NCI-H2196 (cell line): ENCODE results near the gene HERC4.
"Not testable (repeated sequence)": the region's sequence is repeated elsewhere in the genome, so short reads cannot be mapped to it uniquely, and the experiment has no call there.

Experiments
- DNase-seq: peaks from one replicate; lab custom pipeline; 2025; ENCODE audit not compliant: unreplicated experiment; lab: John Stamatoyannopoulos, UW

The HERC4 gene

GRCh38 chr10:67975871-67976270 lies 99.2 kb downstream of the HERC4 start:
- DNase-seq: no peak

- no peak for DNase-seq
Observed at GRCh38 chr10:67971311-67971710, 103.8 kb downstream of the HERC4 start.

- no peak for DNase-seq
Observed at GRCh38 chr10:67969875-67970274, 105.2 kb downstream of the HERC4 start.

- not testable (repeated sequence) for DNase-seq
Observed at GRCh38 chr10:67966035-67966434, 109.0 kb downstream of the HERC4 start.

- no peak for DNase-seq
Observed at GRCh38 chr10:67965456-67965855, 109.6 kb downstream of the HERC4 start.

GRCh38 chr10:67959839-67960476 lies 115.1 kb downstream of the HERC4 start:
- DNase-seq: no peak

GRCh38 chr10:67955614-67956013 lies 119.5 kb downstream of the HERC4 start:
- no peak for DNase-seq

- no peak for DNase-seq
Observed at GRCh38 chr10:67943917-67944316, 131.2 kb downstream of the HERC4 start.

GRCh38 chr10:67936416-67936815 lies 138.7 kb downstream of the HERC4 start:
- DNase-seq: no peak

- no peak for DNase-seq
Observed at GRCh38 chr10:67935223-67935622, 139.9 kb downstream of the HERC4 start.

GRCh38 chr10:67934336-67934735 lies 140.7 kb downstream of the HERC4 start:
- no peak for DNase-seq

GRCh38 chr10:67933199-67933598 lies 141.9 kb downstream of the HERC4 start:
- no peak for DNase-seq

- DNase-seq: no peak
Observed at GRCh38 chr10:67926951-67927350, 148.1 kb downstream of the HERC4 start.

GRCh38 chr10:67925449-67926005 lies 149.6 kb downstream of the HERC4 start:
- DNase-seq: no peak

- DNase-seq: no peak
Observed at GRCh38 chr10:67924136-67924535, 150.9 kb downstream of the HERC4 start.

- DNase-seq: no peak
Observed at GRCh38 chr10:67923551-67923950, 151.5 kb downstream of the HERC4 start.

- no peak for DNase-seq
Observed at GRCh38 chr10:67921065-67921464, 154.0 kb downstream of the HERC4 start.

GRCh38 chr10:67917679-67918078 lies 157.4 kb downstream of the HERC4 start:
- no peak for DNase-seq

GRCh38 chr10:67917169-67917568 lies 157.9 kb downstream of the HERC4 start:
- DNase-seq: no peak

GRCh38 chr10:67914777-67915340 lies 160.2 kb downstream of the HERC4 start:
- DNase-seq: no peak

GRCh38 chr10:67912331-67912946 lies 162.6 kb downstream of the HERC4 start:
- DNase-seq: no peak

GRCh38 chr10:67903581-67903980 lies 171.5 kb downstream of the HERC4 start:
- DNase-seq: no peak
